Mucosa of rectum (tissue), 2 donors: Measurements from ENCODE around the gene ATP6V1B1.

Experiments used
- H3K27ac ChIP-seq, 2 donors: one replicate each; pipeline ENCODE4 v1.7.0; 2013; ENCODE audit warnings: inconsistent platforms in 2 of 2, low read depth in 2 of 2, low read length in 2 of 2
- H3K27me3 ChIP-seq, 2 donors: one replicate each; pipeline ENCODE4 v1.7.0; 2013; ENCODE audit warnings: low read length in 2 of 2; ENCODE audit not compliant: control insufficient read depth in 2 of 2, insufficient read depth in 2 of 2
- H3K36me3 ChIP-seq, 2 donors: one replicate each; pipeline ENCODE4 v1.7.0; 2013; ENCODE audit warnings: low read length in 2 of 2; ENCODE audit not compliant: control insufficient read depth in 2 of 2, insufficient read depth in 2 of 2
- H3K4me1 ChIP-seq, 2 donors: one replicate each; pipeline ENCODE4 v1.7.0; 2013; ENCODE audit warnings: low read length in 2 of 2, mild to moderate bottlenecking in 1 of 2; ENCODE audit not compliant: control insufficient read depth in 2 of 2, insufficient read depth in 2 of 2
- H3K4me3 ChIP-seq, 2 donors: one replicate each; pipeline ENCODE4 v1.7.0; 2013; ENCODE audit warnings: low read length in 2 of 2
- H3K9ac ChIP-seq, 2 donors: one replicate each; pipeline ENCODE4 v1.7.0; 2013; ENCODE audit warnings: low read length in 2 of 2, low read depth in 1 of 2, mild to moderate bottlenecking in 1 of 2
- H3K9me3 ChIP-seq, 2 donors: one replicate each; pipeline ENCODE4 v1.7.0; 2013; ENCODE audit warnings: low read length in 2 of 2; ENCODE audit not compliant: control insufficient read depth in 2 of 2
- donor health status: healthy.
- donor health status: Normal muscosa, but diverticular disease.

Gene ATP6V1B1

GRCh38 chr2:70958759-70959158, 23.1 kb downstream of the ATP6V1B1 start:
- no peak overlapping the region for H3K27ac ChIP-seq
- no peaks in the 10 kb centered on the region for H3K36me3 ChIP-seq
- no peaks in the 10 kb centered on the region for H3K9me3 ChIP-seq
- peaks cover 5 to 8% of the 10 kb centered on the region in 2 donors for H3K27me3 ChIP-seq
- H3K9ac ChIP-seq = no peak overlapping the region
- no peak overlapping the region for H3K4me3 ChIP-seq
- no peaks in the 10 kb centered on the region for H3K4me1 ChIP-seq

- Histone ChIP-seq H3K4me3 (no peak overlapping the region), H3K36me3 (no peaks in the 10 kb centered on the region), H3K9me3 (no peaks in the 10 kb centered on the region), H3K27ac (no peak overlapping the region), H3K9ac (no peak overlapping the region), H3K27me3 (peaks cover 8 to 10% of the 10 kb centered on the region in 2 donors), H3K4me1 (no peaks in the 10 kb centered on the region)
Measured at GRCh38 chr2:70959271-70959761, 23.6 kb downstream of the ATP6V1B1 start.

GRCh38 chr2:70959851-70960832, 24.4 kb downstream of the ATP6V1B1 start:
- Histone ChIP-seq H3K36me3 (no peaks in the 10 kb centered on the region), H3K4me1 (peaks cover 0 to 2% of the 10 kb centered on the region in 2 donors), H3K27ac (no peak overlapping the region), H3K4me3 (no peak overlapping the region), H3K9me3 (no peaks in the 10 kb centered on the region), H3K27me3 (peaks cover 7 to 15% of the 10 kb centered on the region in 2 donors), H3K9ac (no peak overlapping the region)

- H3K9me3 ChIP-seq = no peaks in the 10 kb centered on the region
- peaks cover 7 to 15% of the 10 kb centered on the region in 2 donors for H3K27me3 ChIP-seq
- H3K36me3 ChIP-seq = no peaks in the 10 kb centered on the region
- H3K27ac ChIP-seq = no peak overlapping the region
- peaks cover 0 to 3% of the 10 kb centered on the region in 2 donors for H3K4me1 ChIP-seq
- no peak overlapping the region for H3K4me3 ChIP-seq
- H3K9ac ChIP-seq = no peak overlapping the region
Measured at GRCh38 chr2:70960833-70961647, 25.3 kb downstream of the ATP6V1B1 start.

- peaks cover 0 to 3% of the 10 kb centered on the region in 2 donors for H3K4me1 ChIP-seq
- H3K9me3 ChIP-seq = no peaks in the 10 kb centered on the region
- no peak overlapping the region for H3K9ac ChIP-seq
- H3K27ac ChIP-seq = no peak overlapping the region
- H3K27me3 ChIP-seq = peaks cover 7 to 15% of the 10 kb centered on the region in 2 donors
- no peak overlapping the region for H3K4me3 ChIP-seq
- H3K36me3 ChIP-seq = no peaks in the 10 kb centered on the region
Measured at GRCh38 chr2:70961648-70961994, 25.9 kb downstream of the ATP6V1B1 start.

GRCh38 chr2:70962211-70962884, 26.6 kb downstream of the ATP6V1B1 start:
- Histone ChIP-seq H3K4me1 (peaks cover 0 to 3% of the 10 kb centered on the region in 2 donors), H3K27me3 (peaks cover 7 to 15% of the 10 kb centered on the region in 2 donors), H3K27ac (no peak overlapping the region), H3K9ac (no peak overlapping the region), H3K9me3 (no peaks in the 10 kb centered on the region), H3K4me3 (no peak overlapping the region), H3K36me3 (no peaks in the 10 kb centered on the region)

- Histone ChIP-seq H3K36me3 (no peaks in the 10 kb centered on the region), H3K4me1 (peaks cover 0 to 3% of the 10 kb centered on the region in 2 donors), H3K9me3 (no peaks in the 10 kb centered on the region), H3K27ac (no peak overlapping the region), H3K9ac (no peak overlapping the region), H3K4me3 (no peak overlapping the region), H3K27me3 (peaks cover 7 to 15% of the 10 kb centered on the region in 2 donors)
Measured at GRCh38 chr2:70962885-70963878, 27.5 kb downstream of the ATP6V1B1 start.

- peaks cover 7 to 15% of the 10 kb centered on the region in 2 donors for H3K27me3 ChIP-seq
- no peaks in the 10 kb centered on the region for H3K36me3 ChIP-seq
- H3K9me3 ChIP-seq = no peaks in the 10 kb centered on the region
- no peak overlapping the region for H3K27ac ChIP-seq
- peaks cover 0 to 3% of the 10 kb centered on the region in 2 donors for H3K4me1 ChIP-seq
- H3K9ac ChIP-seq = no peak overlapping the region
- H3K4me3 ChIP-seq = no peak overlapping the region
Measured at GRCh38 chr2:70964133-70964532, 28.4 kb downstream of the ATP6V1B1 start.
